Thyroid gland (tissue), 4 donors: ENCODE data around the gene LPCAT4. TPM values are rescaled to one million over a fixed set of nuclear protein-coding genes. Genes with fewer than 3 reads are reported as not detected.
"Not testable (repeated sequence)": the region's sequence is repeated elsewhere in the genome, so short reads cannot be mapped to it uniquely, and the experiment has no call there.

Experiments used
- DNase-seq, 2 donors: peaks; one replicate each; pipeline ENCODE4 v3.0.0-alpha.2; 2019
- H3K27ac ChIP-seq, 3 donors: fragments of 200-600 bp; sonication (generic); 1 replicate in 2 of 3; 2 replicates in 1 of 3; pipeline ENCODE4 v1.5.1; 2016 to 2019; ENCODE audit warnings: mild to moderate bottlenecking in 1 of 3, moderate library complexity in 1 of 3
- H3K27me3 ChIP-seq: fragments of 200-600 bp; sonication (generic); one replicate; pipeline ENCODE4 v1.5.1; 2019
- H3K36me3 ChIP-seq, 2 donors: fragments of 200-600 bp; sonication (generic); one replicate each; pipeline ENCODE4 v1.5.1; 2016 to 2019
- H3K4me1 ChIP-seq, 2 donors: fragments of 200-600 bp; sonication (generic); one replicate each; pipeline ENCODE4 v1.5.1; 2017 to 2019
- H3K4me3 ChIP-seq, 3 donors: fragments of 200-600 bp; sonication (generic); replicated peaks in 1 of 3; 1 replicate in 2 of 3; 2 replicates in 1 of 3; pipeline ENCODE4 v1.5.1; 2016; ENCODE audit warnings: mild to moderate bottlenecking in 1 of 3
- H3K9me3 ChIP-seq: fragments of 200-600 bp; sonication (generic); one replicate; pipeline ENCODE4 v1.5.1; 2017
- POLR2A ChIP-seq, 2 donors: fragments of 450-650 bp; IDR thresholded peaks; one replicate each; pipeline ENCODE4 v1.6.1; 2017; ENCODE audit warnings: antibody characterized with exemption in 2 of 2, mild to moderate bottlenecking in 2 of 2, moderate library complexity in 1 of 2
- WGBS, 2 donors: methylation state at CpG; one replicate each; pipeline ENCODE4 v1.1.5; 2017; 5-methylcytosine and 5-hydroxymethylcytosine counted together
- intact Hi-C: fragments of 100-400 bp; cut with DNase I; formaldehyde crosslinking; loops from one replicate; pipeline ENCODE4 v1.15.1; 2023
- total RNA-seq, 4 donors: library from RNA; depleted of rRNA; stranded (reverse); fragments of >200 nt; gene quantifications; one replicate each; pipeline ENCODE4 v1.2.3, GENCODE V29; 2016
- TF ChIP-seq, protein P1 (sequence below), 6 experiments: fragments of 200-600 bp in 3 of 6; fragments of 450-650 bp in 3 of 6; sonication (generic) in 3 of 6; IDR thresholded peaks; one replicate each; pipeline ENCODE4 v1.5.1; 2016 to 2019; ENCODE audit warnings: antibody characterized with exemption in 6 of 6, mild to moderate bottlenecking in 2 of 6, inconsistent platforms in 1 of 6, moderate library complexity in 1 of 6

LPCAT4 gene
- total RNA-seq, 4 donors from 2014 or later = 6.9 to 12.1 (median 8.6) TPM

DNA sequence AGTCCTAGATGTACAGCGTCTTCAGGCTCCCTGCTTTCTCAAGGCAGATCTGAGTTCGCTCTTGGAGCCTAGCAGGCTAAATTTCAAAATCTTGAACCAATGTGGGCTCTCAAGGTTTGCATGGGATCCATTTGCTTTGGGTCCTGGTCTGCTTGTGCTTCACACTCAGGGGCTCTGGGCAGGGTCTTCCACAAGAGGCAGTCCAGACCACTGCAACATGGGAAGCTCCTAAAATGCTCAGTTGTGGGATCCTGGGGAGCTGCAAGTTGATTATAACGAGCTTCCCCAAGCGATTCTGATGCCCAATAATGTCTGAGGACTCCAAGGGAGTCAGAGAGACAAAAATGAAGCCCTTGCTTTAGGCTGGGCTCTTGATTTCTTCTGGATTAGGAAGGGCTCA is 17.2 kb downstream of the LPCAT4 start:
- Histone ChIP-seq H3K9me3 (no peaks in the 10 kb centered on the region), H3K27me3 (no peaks in the 10 kb centered on the region), H3K36me3 (no peaks in the 10 kb centered on the region), H3K4me3 (no peak overlapping the region), H3K27ac (no peak overlapping the region), H3K4me1 (no peaks in the 10 kb centered on the region)
- WGBS, 2 donors = 85% methylated on average over 4 of the region's 4 CpGs
- TF ChIP-seq, protein P1, sequence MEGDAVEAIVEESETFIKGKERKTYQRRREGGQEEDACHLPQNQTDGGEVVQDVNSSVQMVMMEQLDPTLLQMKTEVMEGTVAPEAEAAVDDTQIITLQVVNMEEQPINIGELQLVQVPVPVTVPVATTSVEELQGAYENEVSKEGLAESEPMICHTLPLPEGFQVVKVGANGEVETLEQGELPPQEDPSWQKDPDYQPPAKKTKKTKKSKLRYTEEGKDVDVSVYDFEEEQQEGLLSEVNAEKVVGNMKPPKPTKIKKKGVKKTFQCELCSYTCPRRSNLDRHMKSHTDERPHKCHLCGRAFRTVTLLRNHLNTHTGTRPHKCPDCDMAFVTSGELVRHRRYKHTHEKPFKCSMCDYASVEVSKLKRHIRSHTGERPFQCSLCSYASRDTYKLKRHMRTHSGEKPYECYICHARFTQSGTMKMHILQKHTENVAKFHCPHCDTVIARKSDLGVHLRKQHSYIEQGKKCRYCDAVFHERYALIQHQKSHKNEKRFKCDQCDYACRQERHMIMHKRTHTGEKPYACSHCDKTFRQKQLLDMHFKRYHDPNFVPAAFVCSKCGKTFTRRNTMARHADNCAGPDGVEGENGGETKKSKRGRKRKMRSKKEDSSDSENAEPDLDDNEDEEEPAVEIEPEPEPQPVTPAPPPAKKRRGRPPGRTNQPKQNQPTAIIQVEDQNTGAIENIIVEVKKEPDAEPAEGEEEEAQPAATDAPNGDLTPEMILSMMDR (IDR thresholded peaks at IDR 0.05) = no peak
- TF ChIP-seq POLR2A (IDR thresholded peaks at IDR 0.05) = no peak
- DNase-seq = no peak
- intact Hi-C loops = loop anchor here (10.0 kb wide), 1 partner anchor 115 kb away; no protein-coding TSS in a partner anchor

DNA sequence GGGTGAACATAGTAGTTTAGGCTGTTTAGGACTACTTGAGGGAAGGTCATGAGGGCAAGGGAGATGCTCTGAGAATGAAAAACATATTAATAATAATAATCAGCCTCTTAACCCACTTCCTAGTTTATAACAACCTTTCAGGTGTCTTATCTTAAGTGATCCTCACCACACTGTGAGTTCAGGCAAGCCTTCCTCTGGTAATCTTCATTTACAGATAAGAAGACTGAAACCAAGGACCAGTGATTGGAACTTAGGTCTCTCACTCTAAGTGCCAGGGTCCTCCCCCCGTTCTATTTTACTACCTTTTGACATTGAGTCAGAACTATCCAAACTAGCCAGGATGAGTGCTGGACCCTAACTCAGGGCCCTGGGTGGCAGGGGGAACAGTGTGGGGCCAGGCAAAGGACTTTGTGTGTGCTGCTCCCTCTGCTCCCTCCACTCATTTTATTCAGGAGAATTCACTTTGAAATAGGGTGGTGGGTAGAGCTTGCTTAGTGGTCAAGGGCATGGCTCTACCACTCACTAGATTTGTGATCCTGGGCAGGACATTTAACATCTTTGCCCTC is 18.2 kb downstream of the LPCAT4 start:
- intact Hi-C loops = loop anchor here (10.0 kb wide), 1 partner anchor 114 kb away; no protein-coding TSS in a partner anchor
- Histone ChIP-seq H3K4me1 (no peaks in the 10 kb centered on the region), H3K36me3 (no peaks in the 10 kb centered on the region), H3K27ac (no peak overlapping the region), H3K9me3 (no peaks in the 10 kb centered on the region), H3K4me3 (no peak overlapping the region), H3K27me3 (no peaks in the 10 kb centered on the region)
- no peak for DNase-seq
- TF ChIP-seq POLR2A (IDR thresholded peaks at IDR 0.05) = no peak
- TF ChIP-seq, protein P1 (IDR thresholded peaks at IDR 0.05) = no peak
- 38 to 43% methylated on average over 1 of the region's 1 CpG for WGBS, 2 donors

DNA sequence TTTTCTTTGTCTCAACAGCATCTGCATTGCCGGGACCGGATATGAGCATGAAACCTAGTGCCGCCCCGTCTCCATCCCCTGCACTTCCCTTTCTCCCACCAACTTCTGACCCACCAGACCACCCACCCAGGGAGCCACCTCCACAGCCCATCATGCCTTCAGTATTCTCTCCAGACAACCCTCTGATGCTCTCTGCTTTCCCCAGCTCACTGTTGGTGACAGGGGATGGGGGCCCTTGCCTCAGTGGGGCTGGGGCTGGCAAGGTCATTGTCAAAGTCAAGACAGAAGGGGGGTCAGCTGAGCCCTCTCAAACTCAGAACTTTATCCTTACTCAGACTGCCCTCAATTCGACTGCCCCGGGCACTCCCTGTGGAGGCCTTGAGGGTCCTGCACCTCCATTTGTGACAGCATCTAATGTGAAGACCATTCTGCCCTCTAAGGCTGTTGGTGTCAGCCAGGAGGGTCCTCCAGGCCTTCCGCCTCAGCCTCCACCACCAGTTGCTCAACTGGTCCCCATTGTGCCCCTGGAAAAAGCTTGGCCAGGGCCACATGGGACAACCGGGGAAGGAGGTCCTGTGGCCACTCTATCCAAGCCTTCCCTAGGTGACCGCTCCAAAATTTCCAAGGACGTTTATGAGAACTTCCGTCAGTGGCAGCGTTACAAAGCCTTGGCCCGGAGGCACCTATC is 18.9 kb downstream of the LPCAT4 start:
- no peaks in the 10 kb centered on the region for H3K9me3 ChIP-seq
- no peak for DNase-seq
- H3K27ac ChIP-seq = no peak overlapping the region
- no peaks in the 10 kb centered on the region for H3K4me1 ChIP-seq
- WGBS, 2 donors = 81 to 82% methylated on average over 12 to 13 of the region's 13 CpGs
- intact Hi-C loops = loop anchor here (10.0 kb wide), 1 partner anchor 113 kb away; no protein-coding TSS in a partner anchor
- no peaks in the 10 kb centered on the region for H3K36me3 ChIP-seq
- TF ChIP-seq, protein P1 (IDR thresholded peaks at IDR 0.05) = no peak
- TF ChIP-seq POLR2A (IDR thresholded peaks at IDR 0.05) = no peak
- no peaks in the 10 kb centered on the region for H3K27me3 ChIP-seq
- H3K4me3 ChIP-seq = no peak overlapping the region

DNA sequence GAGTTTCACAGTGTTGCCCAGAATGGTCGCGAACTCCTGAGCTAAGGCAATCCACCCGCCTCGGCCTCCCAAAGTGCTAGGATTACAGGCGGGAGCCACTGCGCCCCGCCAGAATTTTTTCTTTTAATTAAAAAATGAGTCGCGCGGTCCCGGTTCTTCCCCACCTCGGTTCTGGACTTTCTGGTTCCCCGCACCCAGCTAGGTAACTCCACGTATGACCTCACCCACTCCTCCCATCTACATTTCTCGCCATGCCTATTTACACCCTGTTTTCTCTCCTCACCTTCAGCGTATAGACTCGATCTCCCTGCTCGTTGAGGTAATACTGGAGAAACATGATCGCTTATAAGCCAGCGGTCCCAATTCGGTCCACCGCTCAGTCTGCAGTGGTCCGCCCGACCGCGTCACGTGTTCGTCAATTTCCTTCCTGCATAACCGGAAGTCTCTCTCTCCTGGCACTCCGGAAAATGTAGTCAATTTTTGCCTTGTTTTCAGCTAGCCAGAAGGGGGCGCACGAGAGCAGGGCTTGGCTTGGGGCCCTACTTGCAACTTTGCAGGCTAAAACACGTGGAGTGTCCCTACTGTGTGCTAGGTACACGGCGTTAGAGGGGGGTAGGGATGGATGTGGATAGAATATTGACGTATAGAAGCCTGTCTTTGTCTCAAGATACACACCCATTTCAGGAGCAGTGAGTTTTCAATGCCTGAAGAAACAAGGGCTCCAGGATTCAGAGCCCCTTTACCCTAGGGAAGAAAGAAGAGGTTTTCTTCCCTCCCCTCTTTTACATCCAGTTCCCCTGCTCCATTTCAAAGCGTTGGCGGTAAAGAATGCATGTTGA is 24.0 kb downstream of the LPCAT4 start, which contains the start of the genes NOP10 and NUTM1:
Gene NOP10, minus strand, starts transcription at position 400 of the 839 bp plus-strand sequence. Its CDS starts 63 bp downstream, at position 337.
Gene NUTM1, plus strand, starts transcription at position 579 of the 839 bp plus-strand sequence. CDS start 382 bp downstream, outside the sequence.
- peak; percentile 89 to 92 for DNase-seq
- H3K4me3 ChIP-seq = peak within 1 kb of the TSS; percentile 46 to 89 (median 53)
- H3K27me3 ChIP-seq = no peaks in the 10 kb centered on the region
- intact Hi-C loops = loop anchor here (10.0 kb wide), 1 partner anchor 108 kb away; no protein-coding TSS in a partner anchor
- peaks cover 0 to 11% of the 10 kb centered on the region in 2 donors for H3K36me3 ChIP-seq
- WGBS, 2 donors = 1 to 2% methylated on average over 38 of the region's 38 CpGs
- peaks cover 6 to 18% of the 10 kb centered on the region in 2 donors for H3K4me1 ChIP-seq
- no peaks in the 10 kb centered on the region for H3K9me3 ChIP-seq
- TF ChIP-seq, protein P1 (IDR thresholded peaks at IDR 0.05) = peak; percentile 91 to 97 (median 96)
- peak in 1 of 2 donors; percentile 83 for TF ChIP-seq POLR2A (IDR thresholded peaks at IDR 0.05)
- H3K27ac ChIP-seq = peak within 1 kb of the TSS; percentile 76 to 83 (median 80)

DNA sequence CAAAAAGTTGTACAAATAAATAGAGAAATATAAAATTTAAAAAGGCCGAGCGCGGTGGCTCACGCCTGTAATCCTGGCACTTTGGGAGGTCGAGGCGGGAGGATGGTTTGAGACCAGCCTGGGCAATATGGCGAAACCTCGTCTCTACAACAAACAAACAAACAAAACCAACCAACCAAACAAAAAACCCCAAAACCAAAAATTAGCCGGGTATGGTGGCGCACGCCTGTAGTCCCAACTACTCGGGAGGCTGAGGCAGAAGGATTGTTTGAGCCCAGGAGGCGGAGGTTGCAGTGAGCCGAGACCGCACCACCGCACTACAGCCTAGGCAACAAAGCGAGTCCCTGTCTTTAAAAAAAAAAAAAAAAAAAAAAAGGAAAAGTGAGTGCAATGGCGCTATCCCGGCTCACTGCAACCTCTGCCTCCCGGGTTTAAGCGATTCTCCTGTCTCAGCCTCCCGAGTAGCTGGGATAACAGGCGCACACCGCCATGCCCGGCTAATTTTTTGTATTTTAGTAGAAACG is 24.7 kb downstream of the LPCAT4 start:
- not testable (repeated sequence) for H3K9me3 ChIP-seq, H3K27me3 ChIP-seq
- WGBS, 2 donors = 41 to 42% methylated on average over 26 of the region's 26 CpGs
- H3K36me3 ChIP-seq = peaks cover 0 to 11% of the 10 kb centered on the region in 2 donors
- H3K4me1 ChIP-seq = peaks cover 6 to 18% of the 10 kb centered on the region in 2 donors
- peak in 1 of 2 donors; percentile 7 for DNase-seq
- intact Hi-C loops = loop anchor here (10.0 kb wide), 1 partner anchor 107 kb away; no protein-coding TSS in a partner anchor
- H3K4me3 ChIP-seq = peak overlapping the region; percentile 46 to 89 (median 53)
- H3K27ac ChIP-seq = peak overlapping the region; percentile 76 to 83 (median 80)
